GM18909 (cell line): ENCODE data around the gene OR10G3.
"Not testable (repeated sequence)": the region's sequence is repeated elsewhere in the genome, so short reads cannot be mapped to it uniquely, and the experiment has no call there.

ENCODE experiments used
- ATAC-seq: cut with Tn5 transposase; IDR thresholded peaks from one replicate; pipeline ENCODE4 v1.9.1; 2021; ENCODE audit warnings: mild to moderate bottlenecking; ENCODE audit not compliant: unreplicated experiment, poor library complexity

Gene OR10G3, protein sequence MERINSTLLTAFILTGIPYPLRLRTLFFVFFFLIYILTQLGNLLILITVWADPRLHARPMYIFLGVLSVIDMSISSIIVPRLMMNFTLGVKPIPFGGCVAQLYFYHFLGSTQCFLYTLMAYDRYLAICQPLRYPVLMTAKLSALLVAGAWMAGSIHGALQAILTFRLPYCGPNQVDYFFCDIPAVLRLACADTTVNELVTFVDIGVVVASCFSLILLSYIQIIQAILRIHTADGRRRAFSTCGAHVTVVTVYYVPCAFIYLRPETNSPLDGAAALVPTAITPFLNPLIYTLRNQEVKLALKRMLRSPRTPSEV

DNA sequence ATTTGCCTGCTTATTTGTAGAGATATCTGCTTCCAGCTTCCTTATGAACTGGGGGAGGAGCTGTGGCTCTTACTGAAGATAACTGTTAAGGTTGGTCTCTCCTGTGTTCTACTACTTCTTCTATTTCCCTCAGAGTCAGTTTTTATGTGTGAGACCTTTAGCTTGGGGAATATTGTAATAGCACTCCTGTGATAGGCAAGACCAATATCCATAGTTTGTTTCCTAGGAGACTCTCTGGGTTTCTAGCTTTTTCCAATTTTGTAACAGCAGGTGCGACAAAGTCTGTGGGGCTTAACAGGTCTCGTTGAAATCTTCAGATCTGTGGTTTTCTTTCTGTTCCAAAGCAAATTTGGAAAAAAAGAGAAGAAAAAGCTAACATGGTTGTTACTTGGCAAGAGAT is at the start of gene OR10G3:
OR10G3 (minus strand) TSS at position 101 of the 400 bp plus-strand sequence. CDS start 9,332 bp downstream, outside the sequence.
- ATAC-seq: no peak

DNA sequence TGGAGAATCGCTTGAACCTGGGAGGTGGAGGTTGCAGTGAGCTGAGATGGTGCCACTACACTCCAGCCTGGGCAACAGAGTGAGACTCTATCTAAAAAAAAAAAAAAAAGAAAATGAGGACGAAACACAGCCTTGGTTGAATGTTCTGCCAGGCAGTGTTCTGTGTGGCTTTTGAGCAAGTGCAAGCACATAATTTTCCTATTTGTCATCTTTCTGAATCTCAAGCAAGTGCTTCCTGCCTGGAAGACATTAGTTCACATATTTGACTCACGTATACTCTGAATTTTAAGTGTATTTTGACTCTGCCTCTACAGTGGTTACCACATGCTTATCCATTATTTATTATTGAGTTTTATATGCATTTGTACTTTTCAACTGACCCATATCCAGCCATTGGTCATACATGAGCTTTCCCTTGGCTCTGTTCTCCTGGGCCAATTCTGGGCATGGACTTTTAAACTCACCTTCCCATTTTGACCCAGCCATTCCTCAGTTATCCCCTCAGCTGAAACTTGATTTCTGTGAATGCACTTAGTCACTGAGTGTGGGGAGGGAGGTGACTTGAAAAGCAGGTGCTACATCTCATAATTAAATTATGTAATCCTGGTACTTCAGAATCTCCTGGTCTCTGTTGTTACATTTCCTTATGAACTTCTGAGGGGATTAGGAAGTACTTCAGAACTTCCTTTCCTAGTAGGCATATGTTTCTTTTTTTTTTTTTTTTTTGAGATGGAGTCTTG is 46.8 kb upstream of the OR10G3 start:
- ATAC-seq: no peak

DNA sequence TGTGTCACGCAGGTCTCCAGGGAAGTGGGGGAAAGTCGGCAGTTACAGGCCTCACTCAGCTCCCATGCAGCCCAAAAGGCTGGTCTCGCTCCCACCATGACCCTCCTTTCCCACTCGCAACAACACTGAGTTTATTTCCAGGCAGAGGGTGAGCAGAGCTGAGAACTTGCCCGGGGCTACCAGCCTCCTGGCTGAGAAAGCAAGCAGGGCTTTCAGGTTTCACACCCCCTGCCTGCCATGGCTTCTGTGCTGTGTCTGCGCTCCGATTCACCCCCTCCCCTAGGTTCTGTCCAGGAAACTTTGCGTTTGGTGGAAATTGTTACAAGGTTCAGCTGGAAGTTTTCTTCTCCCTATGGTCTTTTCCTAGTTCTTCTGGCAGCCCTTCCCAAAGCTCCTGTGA is 37.7 kb upstream of the OR10G3 start:
- ATAC-seq: no peak

DNA sequence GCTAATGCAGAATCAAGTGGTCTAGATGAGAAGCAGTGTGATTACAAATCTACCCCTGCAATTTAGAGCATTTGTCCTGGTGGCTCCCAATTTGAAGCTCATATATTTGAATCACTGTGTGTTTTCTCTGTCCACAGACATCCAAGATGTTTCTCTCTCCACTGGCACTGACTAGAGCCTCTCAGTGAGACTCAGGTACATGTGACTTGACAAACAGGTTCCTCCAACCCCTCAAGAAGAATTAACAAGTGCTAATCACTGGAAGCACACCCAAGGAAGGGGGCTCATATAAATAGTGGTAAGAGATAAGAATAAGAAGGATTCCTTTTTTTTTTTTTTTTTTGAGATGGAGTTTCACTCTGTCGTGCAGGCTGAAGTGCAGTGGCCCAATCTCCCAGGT is 34.4 kb upstream of the OR10G3 start:
- no peak for ATAC-seq

DNA sequence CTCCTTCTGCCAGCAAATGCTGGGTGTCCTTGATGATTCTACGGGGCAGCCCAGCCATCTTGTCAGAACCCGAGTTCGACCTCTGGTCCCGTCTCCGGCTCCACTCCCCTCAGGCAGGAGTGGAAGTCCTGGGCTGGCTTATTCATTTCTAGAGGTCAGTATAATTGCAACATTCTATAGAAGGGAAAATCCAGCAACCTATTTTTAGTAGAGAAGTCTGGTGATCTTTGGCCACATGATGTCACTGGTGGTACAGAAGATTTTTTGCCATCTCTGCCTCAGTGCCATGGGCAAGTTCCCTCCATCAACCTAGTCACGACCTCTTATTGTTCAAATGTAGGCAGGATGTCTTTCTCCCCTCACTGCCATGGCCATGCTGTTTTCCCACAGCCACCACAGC is 32.4 kb upstream of the OR10G3 start:
- ATAC-seq: no peak

DNA sequence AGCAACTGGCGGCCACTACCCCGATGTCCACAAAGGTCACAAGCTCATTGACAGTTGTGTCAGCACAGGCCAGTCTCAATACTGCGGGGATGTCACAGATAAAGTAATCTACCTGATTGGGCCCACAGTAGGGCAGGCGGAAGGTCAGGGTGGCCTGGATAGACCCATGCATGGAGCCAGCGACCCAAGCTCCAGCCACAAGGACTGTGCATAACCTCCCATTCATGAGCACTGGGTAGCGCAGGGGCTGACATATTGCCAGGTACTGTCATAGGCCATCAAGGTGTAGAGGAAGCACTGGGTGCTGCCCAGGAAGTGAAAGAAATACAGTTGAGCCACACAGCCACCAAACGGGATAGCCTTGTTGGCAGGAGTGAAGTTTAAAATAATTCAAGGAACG is 22.3 kb upstream of the OR10G3 start:
- not testable (repeated sequence) for ATAC-seq

DNA sequence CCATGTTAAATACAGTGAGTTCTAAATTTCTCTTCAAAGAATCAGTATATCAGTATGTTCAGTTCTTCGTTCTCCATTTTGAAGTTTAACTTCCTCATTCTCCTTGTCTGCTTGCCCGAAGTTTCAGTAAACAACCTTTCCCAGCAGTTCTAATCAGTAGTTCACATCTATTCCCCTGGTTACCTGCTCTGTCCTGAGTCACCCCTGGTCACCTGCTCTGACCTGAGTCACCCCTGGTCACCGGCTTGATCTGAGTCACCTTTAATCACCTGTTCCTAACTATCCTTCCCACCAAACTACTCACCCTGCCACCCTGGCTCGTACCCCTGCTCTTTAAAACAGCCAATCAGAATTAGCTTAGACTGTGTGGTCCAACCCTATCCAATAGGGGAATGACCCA is 9.4 kb upstream of the OR10G3 start:
- no peak for ATAC-seq

DNA sequence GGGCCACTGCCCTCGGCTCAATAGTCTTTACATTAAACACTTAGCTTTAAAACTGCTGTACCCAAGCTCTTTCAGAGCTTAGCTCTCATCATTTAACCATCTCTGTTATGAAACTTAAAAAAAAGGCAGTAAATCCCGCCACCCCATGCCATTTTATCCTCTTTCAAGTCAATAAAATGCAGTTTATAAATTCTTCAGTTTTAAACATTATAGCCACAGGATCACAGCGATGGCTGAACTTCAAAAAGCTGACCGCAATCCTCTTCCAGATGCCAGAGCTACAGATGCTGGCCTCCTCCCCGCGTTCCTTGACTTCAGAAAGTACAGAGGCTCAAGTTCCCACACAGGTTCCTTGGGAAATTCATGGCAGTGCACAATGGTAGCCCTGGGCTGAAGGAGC is 4.2 kb downstream of the OR10G3 start:
- ATAC-seq: no peak

DNA sequence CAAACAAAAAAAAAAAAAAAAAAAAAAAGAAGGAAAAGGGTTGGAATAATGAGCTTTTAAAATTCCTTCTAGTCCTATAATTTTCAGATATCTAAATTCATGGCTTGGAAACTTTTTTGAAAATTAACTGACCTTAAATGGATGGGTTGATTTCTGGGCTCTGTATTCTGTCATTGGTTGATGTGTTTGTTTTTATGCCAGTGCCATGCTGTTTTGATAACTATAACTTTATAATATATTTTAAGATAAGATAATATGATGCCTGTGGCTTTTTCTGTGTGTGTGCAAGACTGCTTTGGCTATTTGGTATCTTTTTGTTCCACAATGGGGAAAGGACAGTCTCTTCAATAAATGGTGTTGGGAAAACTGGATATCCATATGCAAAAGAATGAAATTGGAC is 7.3 kb downstream of the OR10G3 start:
- no peak for ATAC-seq

DNA sequence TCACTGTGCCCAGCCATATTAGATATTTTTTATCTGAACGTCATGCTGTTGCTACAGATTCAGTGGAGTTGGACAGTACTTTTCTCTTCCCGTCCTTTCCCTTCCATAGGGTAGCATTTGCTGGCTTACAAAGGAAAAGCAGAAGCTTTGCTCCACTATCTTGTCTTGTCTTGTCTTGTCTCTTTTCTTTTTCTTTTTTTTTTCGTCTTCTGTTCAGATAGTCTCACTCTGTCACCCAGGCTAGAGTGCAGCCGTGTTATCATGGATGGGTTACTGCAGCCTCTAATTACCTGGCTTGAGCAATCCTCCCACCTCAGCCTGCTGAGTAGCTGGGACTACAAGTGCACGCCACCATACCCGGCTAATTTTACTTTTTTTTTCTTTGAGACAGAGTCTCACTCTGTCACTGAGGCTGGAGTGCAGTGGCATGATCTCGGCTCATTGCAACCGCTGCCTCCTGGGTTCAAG is 21.1 kb downstream of the OR10G3 start:
- no peak for ATAC-seq

DNA sequence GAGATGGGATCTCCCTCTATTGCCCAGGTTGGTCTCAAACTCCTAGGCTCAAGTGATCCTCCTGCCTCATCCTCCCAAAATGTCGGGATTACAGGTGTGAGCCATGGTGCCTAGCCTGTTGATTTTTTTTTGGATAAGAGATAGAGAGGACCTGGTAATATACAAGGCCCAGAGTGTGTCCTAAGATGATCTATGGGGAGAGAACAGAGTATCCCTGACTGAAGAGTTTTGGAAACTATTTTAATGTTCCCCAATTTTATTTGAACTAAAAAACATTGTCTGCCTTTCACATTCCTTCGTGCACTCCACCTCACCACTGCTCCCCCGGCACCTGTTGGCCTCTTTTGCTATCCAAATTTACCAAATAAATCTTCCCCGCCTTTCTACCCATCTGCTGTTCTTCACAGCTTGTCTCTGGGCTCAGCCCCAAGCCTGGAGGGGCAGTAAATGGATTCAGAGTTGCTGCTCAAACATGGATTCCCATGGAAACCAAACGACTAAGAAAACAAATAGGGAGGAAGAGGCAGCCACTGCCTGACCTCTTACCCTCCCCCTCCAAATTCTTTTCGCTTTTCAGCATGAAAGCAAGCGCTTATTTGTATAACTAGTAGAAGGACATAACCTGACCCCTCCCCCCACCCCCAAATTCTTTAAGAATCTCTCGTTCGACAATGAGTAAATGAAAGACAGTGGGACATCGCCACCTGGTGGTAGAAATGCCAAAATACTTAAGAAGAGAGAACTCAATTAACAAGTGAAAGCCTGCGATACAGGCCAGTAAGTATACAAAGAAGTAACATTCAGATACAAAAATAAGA is 22.6 kb downstream of the OR10G3 start:
- ATAC-seq: no peak

DNA sequence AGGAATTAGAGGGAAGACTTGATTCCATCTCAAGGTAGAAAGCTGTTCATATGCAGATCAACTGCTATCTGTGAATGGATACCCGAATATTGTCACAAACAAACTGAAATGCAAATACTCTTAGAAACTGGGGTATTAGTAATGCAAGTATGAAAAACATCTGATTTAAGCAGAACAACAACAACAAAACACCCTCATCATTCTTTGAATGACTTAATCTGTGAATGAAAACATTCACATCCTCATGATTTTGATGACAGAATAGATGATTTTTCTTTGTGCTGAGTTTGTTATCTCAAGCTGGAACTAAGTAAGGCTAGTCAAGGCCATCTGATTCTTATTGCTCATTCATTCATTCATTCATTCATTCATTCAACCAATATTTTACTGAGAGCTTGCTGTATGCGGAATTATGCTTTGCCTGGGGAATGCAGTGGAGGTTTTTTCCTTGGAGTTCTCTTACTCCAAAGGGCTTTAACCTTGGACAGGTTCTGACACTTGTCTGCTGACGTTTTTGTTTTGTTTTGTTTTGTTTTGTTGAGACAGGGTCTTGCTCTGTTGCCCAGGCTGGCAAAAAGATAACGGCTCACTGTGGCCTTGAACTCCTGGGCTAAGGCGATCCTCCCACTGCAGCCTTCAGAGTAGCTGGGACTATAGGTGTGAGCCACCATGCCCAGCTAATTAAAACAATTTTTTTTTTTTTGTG is 23.3 kb downstream of the OR10G3 start:
- no peak for ATAC-seq

DNA sequence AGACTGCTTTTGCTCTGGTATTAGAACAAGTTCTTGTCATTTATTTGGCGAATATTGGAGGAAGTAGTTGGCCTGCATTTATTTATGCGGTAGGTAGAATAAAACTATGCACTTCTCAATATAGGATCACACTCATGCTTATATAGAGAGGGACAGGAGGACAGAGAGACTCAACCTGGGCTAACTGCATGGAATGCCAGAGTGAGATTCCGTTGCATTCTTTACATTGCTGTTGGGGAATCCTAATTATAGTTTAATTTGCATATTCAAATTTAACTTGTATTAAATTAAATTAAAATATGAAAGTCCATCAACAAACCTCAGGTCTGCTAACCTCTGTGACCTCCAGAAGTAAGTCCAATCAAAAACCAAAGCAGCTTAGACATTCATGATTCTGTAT is 26.6 kb downstream of the OR10G3 start:
- no peak for ATAC-seq

DNA sequence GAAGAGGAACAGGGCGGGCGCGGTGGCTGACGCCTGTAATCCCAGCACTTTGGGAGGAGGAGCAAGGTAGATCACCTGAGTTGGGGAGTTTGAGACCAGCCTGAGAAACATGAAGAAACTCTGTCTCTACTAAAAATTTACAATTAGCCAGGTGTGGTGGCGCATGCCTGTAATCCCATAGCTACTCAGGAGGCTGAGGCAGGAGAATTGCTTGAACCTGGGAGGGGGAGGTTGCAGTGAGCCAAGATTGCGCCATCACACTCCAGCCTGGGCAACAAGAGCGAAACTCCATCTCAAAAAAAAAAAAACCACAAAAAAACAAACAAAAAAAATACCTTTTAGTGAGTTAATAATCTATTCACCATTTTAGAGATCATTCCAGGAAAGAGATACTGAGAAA is 35.3 kb downstream of the OR10G3 start:
- ATAC-seq: not testable (repeated sequence)

DNA sequence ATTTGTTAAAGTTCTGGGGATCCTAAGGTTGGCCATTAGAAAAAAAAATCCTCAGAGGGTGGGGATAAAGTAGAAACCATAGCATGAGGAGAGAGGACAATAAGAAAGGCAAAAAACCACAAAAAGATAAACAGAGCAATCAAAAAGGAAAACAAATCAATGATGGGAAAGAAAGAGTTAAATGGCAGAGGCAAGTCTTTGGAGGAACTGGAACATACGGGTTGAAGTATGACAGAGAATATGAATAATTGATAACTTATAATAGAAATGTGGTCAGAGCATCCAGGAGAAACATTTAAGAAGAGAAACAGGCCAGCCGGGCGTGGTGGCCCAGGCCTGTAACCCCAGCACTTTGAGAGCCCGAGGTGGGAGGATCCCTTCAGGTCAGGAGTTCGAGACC is 35.9 kb downstream of the OR10G3 start:
- no peak for ATAC-seq

DNA sequence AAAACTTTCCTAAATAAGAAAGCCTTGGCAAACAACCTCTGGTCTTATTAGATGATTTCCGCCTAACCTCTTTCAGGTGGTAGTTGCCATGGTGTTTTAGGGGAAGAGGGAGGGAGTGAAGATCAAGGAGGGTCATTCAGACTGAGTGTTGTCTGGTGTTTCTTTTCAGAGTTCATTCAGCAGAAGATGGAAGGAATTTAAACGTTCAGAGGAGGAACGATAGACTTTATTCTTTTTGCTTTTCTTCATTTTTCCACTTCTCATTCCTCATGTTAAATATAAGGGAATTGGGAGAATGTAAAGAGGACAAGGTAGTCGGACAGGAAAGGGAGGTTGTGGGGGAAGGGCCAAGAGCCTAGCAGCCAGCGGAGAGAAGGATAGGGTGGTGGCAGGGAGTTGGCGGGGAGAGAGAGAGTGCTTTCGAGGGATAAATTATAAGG is 36.3 kb downstream of the OR10G3 start:
- ATAC-seq: no peak

DNA sequence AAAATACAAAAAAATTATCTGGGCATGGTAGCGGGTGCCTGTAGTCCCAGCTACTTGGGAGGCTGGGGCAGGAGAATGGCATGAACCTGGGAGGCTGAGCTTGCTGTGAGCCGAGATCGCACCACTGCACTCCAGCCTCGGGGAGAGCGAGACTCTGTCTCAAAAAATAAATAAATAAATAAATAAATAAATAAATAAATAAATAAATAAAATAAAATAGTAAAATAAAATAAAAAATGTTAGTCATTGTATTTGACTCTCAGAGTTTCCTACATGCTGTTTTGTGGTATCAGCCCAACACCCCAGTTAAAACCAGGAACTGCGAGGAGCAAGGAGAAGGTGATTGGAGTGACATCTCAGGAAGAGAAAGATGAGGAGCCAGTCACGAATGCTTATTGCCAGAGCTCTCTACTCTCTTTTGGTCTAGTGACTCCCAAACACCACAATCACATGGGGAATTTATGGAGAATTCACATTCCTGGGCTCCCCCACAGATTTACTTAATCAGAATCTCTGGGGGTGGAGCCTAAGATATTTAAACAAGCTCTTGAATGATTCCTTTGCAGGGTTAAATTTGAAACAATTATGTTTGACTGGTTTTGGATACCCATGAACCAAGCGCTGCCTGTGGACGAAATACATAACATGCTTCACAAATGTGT is 38.3 kb downstream of the OR10G3 start:
- no peak for ATAC-seq

DNA sequence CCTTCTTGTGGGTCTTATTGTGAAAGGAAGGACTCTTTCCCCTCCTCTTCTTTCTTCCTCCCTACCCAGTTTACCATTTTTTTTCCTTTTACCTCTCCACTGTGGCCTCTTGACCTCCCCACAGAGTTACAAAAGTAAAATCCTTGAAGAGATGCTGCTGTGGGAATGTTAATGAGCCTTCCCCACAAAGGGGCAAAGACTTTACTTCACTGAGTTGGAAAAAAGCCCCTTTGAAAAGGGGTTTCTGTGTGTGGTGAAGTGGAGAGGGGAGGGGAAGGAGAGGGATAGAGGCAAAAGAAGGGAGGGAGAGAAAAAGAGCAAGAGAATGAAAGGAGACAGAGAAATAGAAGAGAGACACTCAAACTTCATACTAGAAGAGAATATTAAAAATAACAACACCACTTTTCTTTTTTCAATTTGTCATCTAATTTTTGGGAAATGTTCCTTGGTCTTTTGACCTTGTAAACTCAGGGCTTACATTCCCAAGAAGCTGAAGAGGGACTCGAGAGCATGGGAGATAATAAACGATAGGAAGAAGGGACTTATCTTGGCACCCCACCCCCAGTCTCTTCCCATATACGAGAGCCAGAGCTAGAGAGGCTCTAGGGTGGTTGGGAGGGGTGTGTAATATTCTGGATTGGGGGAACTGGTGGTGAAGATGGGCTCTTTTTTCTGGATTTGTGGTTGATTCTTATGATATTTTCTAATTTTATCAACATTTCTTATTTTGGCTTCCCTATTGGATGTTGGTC is 40.5 kb downstream of the OR10G3 start:
- ATAC-seq: no peak

DNA sequence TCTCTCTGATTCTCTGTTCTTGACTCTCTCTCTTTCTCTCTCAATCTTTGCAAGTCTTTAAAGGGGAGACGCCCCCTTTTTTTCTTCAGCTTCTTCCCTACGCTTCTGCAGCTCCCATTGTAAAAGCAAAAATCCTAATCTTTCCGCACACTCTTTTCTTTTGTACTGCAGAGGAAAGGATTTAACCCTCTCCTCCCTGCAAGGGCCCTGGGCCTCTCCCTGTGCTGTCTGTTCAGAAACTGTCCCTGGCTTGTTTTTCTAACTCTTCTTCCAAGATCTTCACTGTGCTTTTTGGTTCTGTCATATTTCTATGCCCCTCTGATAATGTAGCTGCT is 42.8 kb downstream of the OR10G3 start:
- ATAC-seq: no peak
